NCI-H82 (cell line): ENCODE measurements around the gene ERRFI1.

Experiments used
- DNase-seq: peaks from one replicate; lab custom pipeline; 2025; lab: John Stamatoyannopoulos, UW

ERRFI1 gene

DNA sequence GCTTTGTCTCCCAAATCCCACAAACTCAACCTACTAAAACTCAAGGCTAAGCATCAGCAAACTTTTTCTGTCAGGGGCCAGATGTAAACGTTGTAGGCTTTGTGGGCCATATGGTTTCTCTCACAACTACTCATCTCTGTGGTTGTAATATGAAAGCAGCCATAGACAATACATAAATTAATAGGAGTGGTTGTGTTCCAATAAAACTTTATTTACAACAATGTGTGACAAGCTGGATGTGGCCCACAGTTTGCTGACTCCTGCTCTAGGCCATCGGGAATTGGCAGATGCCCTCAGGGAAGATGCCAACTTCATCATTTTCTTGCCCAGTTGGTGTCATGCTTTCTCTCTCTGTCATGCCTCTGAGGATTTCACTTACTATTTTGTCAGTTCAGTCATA lies 17.5 kb upstream of the ERRFI1 start:
- DNase-seq = no peak

GRCh38 chr1:8042134-8042533 lies 16.0 kb upstream of the ERRFI1 start:
- no peak for DNase-seq

DNA sequence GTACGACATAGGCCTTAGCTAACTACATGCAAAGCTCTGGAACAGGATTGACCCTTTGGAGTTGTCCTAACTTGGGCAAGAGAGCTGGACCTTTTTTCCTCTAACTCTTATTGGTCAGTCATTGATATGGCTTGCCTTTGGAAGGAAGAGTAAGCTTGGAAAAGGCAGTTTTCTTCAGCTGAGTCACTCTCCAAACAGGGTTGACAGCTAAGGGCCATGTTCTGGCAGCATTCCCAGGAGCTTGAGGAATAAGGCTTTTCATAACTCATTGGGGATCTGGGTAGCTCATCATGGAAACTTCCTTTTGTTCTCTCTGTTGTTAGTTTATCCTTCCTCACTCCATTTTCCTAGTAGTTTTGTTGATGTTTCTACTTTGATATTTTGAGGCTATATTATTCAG lies 14.5 kb upstream of the ERRFI1 start:
- no peak for DNase-seq

GRCh38 chr1:8039071-8039470 lies 13.0 kb upstream of the ERRFI1 start:
- DNase-seq = no peak

GRCh38 chr1:8035289-8035688 lies 9.2 kb upstream of the ERRFI1 start:
- DNase-seq = no peak

DNA sequence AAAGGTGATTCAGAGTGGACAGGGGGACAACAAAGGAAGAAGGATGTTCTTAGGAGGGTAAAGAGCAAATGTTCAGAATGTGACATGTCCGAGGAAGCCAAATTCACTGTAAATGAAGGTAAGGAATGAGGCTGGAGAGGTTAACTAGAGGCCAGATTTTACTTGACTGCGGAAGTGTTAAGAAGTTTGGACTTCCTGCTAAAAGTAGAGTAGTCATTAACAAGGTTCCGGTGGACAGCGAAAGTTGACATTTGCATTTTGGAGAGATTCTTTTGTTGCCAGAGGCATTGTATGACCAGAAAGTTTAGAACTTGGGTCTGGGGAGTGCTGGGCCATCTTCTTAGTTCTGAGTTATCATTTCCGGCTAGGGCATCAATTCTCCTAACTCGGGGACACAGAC lies 7.2 kb upstream of the ERRFI1 start:
- DNase-seq = no peak

GRCh38 chr1:8032366-8032910 lies 6.3 kb upstream of the ERRFI1 start:
- DNase-seq = no peak

DNA sequence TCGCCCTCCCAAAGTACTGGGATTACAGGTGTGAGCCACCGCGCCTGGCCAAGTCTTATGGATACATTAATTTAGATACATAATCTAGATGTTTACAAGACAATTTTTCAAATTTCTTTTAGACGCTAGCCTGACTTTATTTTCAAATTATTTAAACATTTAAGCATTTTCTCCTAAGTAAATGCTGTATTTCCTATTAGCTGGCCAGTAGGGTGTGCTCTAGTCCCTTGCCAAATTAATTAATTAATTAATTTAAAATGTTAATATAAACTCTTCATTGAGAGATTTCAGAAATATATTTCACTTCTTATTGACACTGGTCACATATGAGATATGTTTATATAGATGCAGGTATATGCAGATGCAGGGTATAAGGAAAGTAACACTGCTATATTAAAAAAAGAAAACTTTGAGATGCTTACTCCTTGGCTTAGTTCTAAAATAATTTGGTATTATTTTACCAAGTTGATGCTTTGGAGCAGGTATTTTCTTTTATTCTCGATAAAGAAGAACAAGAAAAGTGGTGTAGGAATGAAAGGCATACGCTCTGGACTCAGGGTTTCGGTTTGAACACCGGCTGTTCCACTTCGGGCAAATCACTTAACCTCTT lies 5.2 kb upstream of the ERRFI1 start:
- peak; percentile 53 for DNase-seq

- no peak for DNase-seq
Observed at GRCh38 chr1:8028571-8028910, 2.4 kb upstream of the ERRFI1 start.

DNA sequence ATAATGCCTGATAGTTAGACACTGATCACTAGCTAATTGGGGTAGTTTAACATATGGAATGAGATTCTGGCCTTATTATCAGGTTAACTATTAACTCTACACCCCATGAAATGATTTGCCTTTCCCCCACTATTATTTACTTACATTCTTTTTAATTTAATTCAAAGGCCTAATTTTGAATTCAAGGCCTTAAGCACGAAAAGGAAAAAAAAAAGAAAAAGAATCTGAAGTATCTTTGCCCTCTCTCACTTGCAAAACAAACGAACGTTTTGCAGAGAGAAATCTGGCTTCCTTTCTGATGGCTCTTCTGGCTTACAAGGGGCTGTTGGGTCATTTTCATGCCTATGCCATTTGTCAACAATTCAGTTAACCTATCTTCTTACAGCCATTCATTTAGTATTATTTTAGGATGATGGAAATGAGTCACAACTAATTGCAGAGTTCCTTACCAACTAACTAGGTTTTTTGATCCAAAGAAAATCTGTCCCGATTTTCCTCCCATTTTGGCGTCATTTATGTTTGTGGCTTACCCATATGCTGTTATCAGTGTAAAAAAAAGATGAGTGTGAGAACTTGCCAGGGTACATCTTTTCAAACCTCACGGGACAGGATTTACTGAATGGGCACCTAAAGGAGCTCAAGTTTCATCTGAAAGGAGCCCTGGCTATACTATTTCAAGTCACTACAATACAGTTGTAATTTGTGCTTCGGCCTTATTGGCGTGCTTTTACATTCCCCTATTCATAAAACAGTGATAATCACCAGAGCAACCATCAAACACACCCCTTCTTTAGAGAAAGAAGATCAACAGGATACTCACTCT lies 1.9 kb upstream of the ERRFI1 start:
- no peak for DNase-seq

GRCh38 chr1:8026976-8027747 lies 1.1 kb upstream of the ERRFI1 start:
- no peak for DNase-seq

DNA sequence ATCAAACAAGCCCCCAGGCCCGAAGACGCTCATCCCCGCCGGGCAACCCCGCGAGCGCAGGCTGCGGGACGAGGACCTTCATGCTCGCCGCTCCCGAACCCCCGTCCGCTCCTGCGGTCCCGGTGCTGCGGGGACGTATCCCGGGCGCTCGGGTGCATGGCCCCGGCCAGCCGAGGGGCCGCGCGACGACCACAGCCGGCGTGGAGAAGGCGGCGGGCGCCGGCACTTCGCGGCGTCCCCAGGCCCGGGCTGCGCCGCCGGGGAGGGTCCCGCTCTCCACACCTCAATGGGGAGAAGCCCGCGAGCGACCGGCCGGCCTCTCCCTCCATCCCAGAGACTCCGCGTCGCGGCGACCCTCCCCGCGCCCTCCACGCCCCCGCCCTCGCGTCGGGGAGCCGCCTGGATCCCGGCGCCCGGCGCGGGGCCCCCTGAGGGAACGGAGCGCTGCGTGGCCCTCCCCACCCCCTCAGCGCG lies 401 bp downstream of the ERRFI1 start:
- DNase-seq = no peak

DNA sequence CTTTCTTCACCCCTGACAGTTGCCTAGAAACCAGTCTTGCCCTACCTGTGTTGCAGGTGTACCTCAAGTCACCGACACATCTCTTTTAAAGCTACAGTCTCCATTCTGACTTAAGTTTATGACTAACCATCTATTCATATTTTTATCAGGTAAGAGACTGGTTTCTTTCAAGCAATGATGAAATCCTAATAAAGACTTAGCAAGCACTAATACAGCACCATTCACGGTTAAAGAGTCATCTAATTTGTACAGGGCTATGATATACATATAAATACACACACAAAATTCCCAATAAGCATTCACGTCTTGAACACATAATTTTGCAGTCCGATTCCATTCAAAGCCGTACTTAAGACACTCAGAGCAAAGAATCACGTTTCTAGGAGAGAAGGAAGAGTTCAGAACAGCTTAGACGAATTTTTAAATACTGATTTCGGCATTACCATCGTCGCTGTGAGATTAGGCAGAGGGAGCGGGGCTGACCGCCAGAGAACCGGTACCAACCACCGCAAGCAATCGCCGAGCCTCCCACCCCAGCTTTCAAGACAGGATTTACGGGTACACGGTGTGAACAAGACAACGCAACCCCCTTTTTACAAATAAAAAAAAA lies 943 bp downstream of the ERRFI1 start:
- DNase-seq = peak; percentile 40

DNA sequence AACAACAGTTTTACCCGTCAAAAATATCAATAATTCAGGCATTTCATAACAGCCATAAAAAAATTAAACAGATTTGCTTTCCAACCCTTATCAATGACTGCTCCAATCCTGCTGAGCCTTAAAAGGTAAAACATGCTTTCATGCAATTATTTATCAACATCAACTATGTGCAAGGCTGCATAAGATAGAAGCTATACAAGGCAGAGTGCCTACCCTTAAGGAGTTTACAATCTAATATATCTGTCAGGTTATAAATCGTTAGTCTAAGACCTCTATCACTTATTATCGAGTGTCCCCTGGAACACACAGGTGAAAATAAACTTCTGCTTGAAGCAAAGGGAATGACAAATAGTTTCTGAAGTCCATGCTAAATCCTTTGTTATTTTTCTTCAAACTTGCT lies 1.8 kb downstream of the ERRFI1 start:
- DNase-seq = no peak

GRCh38 chr1:8023995-8024313 lies 2.2 kb downstream of the ERRFI1 start:
- DNase-seq = no peak

DNA sequence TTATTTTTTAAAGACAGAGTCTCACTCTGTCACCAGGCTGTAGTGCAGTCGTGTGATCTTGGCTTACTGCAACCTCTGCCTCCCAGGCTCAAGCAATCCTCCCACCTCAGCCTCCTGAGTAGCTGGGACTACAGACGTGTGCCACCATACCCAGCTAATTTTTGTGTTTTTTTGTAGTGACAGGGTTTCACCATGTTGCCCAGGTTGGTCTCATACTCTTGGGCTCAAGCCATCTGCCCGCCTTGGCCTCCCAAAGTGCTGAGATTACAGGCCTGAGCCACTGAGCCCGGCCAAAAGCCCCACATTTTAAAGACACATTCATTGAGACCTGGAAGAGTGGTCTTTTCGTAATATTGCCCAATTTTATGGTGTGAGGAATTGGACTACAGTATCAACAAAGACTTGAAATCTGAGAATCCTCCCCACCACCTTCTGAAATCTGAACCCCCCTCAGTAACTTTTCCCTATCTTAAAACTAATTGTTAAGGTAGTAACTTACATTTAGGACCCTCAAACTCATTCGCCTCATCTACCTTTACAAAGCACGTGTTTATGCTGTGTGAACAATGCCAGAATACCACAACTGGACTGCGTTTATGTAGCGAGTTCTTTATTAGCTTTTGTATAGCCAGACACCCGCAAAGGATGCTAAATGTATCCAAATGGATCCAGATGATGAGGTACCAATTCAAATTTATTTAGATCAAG lies 2.7 kb downstream of the ERRFI1 start:
- DNase-seq = no peak

- no peak for DNase-seq
Observed at GRCh38 chr1:8022395-8023286, 3.5 kb downstream of the ERRFI1 start.

GRCh38 chr1:8021676-8022266 lies 4.3 kb downstream of the ERRFI1 start:
- DNase-seq = no peak

GRCh38 chr1:8020032-8020431 lies 6.1 kb downstream of the ERRFI1 start:
- no peak for DNase-seq

DNA sequence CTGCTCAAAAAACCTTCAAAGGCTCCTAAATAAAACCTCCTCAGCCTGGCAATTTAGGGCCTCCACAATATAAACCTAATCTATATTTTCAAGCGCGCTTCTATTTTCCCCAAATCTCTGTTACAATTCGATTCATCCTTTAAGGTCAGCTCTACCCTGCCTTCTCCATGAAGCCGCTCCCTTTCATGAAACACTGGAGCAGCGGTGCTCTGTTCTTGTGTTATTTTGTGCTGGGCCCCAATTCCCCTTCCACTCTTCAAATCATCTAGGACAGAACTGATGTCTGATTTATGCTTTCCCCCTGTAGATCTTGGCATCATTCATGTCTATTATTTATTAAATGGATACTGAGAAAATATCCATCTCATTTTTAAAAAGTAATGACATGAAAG lies 6.9 kb downstream of the ERRFI1 start:
- DNase-seq = no peak
